ENCODE results near the gene KRT81. TPM values are rescaled to one million over a fixed set of nuclear protein-coding genes. Genes with fewer than 3 reads are reported as not detected.
"Not testable (repeated sequence)": the region's sequence is repeated elsewhere in the genome, so short reads cannot be mapped to it uniquely, and the experiment has no call there.

Gene KRT81
- total RNA-seq, 1 donor: 2.7 TPM

DNA sequence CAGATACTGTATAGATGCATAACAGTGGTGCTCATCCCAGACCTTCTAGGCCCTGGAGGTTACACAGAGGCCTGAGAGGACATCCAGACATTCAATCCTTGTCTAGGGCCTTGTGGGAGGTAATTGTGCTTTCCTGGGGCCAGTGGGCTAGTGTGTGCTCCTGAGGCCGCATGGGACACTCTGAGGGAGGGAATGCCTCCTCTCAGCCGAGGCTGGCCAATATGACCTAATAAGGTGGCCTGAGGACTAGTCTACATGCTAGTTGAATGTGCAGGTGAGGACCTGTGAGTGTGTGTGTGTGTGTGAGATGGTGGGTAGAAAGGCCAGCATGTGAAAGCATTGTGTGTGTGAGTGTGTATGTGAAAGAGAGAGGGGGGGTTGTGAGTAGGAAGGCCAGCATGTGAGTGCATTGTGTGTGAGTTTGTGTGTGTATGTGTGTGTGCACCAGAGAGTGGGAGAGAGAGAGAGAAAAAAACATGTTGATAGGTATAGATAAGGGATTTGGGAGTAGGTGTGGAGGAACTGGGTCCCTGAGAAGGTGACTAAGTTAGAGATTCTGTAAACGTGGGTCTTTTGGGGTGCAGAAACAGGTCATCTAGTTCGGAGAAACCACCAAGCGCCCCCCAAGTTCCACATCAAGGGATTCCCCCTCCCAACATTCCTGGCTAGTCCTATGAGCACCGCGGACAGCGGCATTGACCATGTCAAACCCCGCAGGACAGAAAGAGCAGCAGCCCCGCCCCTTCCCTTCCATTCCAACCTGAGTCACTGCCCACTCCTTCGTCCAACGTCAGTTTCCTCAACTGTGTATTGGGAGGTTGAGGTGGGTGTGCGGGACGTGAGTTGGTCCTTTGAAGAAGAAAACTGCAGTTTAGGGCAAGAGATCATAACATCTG, 9.7 kb upstream of the KRT81 start:
- DNase-seq (ENCODE audit: low read depth in 2 of 3, low spot score in 2 of 3): no peak

- DNase-seq (ENCODE audit: low read depth in 2 of 3, low spot score in 2 of 3): no peak
These were observed 7.4 kb upstream of the KRT81 start for GRCh38 chr12:52298677-52299190.

DNA sequence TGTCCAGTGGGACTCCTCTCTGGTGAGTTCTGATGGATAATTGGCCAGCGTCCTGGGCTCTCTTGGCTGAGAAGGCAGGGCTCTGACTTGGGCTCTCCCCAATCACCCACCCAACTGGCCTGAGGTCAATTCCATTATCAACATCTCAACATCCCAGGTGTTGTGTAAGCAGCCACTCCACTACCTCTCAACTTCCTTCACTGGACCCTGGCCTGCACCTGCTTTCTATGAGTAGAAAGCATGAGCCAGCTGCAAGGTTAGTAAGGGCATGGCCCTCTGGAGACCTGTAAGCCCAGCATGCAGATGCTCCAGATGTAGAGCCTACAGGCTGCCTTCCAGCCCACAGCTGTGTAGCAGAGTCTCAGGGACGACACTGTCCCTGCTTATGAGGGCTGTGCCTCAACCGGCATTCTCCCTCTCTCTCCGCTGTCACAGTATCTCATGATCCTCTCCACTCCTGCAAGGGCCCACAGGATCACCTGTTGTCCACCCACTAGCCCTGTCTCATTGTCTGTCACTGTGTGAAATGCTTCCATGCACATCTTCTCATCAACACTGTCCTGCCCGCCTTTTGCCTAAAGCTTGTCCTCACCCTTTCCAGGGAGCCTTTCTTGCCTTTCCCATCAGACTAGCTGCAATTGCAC, 5.4 kb upstream of the KRT81 start:
- DNase-seq (ENCODE audit: low read depth in 2 of 3, low spot score in 2 of 3): no peak

- DNase-seq (ENCODE audit: low read depth in 2 of 3, low spot score in 2 of 3): no peak
These were observed 4.3 kb upstream of the KRT81 start for GRCh38 chr12:52295663-52296062.

- DNase-seq (ENCODE audit: low read depth in 2 of 3, low spot score in 2 of 3): no peak
These were observed 3.5 kb upstream of the KRT81 start for GRCh38 chr12:52294803-52295202.

- DNase-seq (ENCODE audit: low read depth in 2 of 3, low spot score in 2 of 3): no peak
These were observed 2.6 kb upstream of the KRT81 start for GRCh38 chr12:52293926-52294325.

DNA sequence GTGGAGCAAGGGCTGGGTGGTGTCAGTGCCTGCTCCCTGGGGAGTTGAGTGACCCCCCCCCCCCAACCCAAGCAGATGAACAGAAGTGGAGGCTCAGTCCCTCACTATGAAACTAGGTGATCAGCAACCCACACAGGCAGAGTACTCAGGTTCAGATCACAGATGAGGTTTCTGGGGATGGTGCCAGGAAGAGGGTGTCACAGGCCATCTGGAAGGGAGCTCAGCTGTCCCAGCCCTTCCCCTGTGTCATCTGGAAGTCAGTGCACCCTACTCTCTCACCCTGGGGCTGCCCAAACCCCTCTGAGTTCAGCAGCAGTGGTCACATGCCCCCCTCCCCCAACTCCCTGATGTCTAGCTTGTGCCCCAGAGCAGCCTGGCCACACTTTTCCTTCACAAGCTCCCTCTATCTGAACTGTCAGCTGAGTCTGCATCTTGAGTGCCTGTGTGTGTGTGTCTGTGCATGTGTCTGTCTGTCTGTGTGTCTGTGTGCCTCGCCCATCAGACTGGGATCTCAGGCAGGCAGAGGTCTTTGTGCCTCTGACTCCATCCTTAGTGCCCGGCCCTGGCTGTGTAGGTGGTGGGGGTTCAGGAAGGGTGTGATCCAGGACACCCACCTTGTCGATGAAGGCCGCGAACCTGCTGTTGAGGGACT, 725 bp downstream of the KRT81 start:
- DNase-seq (ENCODE audit: low read depth in 2 of 3, low spot score in 2 of 3): not testable (repeated sequence)

GRCh38 chr12:52287816-52288805, 3.2 kb downstream of the KRT81 start:
- DNase-seq (ENCODE audit: low read depth in 2 of 3, low spot score in 2 of 3): peak in 1 of 3 donors; percentile 25

DNA sequence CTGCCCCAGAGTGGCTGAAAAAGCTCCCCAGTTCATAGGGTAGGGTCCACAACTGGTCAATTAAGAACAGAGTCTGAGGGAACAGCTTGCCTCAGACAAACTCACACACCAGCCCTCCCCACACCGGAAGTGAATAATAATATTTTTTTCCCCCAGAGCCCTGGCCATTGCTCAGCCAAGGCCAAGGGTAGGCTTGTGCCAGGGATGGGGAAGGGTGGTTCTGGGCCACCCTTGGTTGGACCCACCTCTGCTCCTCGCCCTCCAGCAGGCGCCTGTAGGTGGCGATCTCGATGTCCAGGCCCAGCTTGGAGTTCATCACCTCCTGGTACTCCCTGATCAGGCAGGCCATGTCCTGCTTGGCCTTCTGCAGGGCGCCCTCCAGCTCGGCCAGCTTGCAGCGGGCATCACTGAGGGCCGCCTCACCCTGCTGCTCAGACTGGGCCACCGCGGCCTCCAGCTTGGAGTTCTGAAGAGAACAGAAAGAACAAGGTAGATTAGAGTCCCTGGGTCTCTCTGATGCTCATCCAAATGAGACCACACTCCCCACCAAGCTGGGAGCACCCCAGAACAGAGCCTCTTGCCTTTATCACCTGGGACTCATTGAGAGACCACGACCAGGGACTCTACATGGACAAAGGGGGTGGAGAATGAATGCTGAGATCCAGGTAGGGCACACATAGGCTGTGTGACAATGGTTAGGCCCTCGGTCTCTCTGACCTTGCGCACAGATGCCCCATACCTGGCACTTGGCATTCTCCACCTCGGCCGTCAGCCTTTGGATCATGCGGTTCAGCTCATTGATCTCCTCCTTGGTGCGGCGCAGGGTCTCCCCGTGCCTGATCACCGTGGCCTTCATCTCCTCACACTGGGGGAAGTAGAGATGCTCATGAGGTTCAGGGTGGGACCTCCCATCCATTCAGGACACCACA, 4.2 kb downstream of the KRT81 start:
- DNase-seq (ENCODE audit: low read depth in 2 of 3, low spot score in 2 of 3): not testable (repeated sequence)

- no peak for DNase-seq (ENCODE audit: low read depth in 2 of 3, low spot score in 2 of 3)
These were observed 5.3 kb downstream of the KRT81 start for GRCh38 chr12:52285851-52286530.

DNA sequence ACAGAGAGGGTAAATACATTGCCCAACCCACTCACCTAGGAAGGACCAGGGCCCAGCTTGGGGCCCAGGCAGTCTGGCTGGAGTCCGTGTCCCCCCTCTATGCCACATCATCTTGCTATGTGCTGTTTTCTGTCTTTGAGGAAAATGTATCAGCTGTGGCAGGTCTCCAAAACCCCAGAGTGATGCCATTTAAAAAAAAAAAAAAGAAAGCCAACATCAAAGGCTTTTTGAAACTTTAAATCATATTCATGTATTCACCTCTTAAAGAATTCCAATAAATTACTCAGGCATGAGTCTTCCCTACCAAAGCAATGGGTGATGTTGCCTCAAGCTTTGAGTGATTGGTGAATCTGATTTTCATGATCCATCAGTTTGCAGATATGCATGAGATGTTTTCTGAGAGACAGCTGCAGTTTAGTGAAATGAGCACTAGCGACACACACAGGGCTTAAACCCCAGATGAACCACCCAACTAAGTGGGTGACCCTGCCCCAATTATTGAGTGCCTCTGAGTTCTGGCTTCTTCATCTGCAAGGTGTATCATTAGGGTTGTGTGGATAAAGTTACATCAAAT, 6.1 kb downstream of the KRT81 start:
- DNase-seq (ENCODE audit: low read depth in 2 of 3, low spot score in 2 of 3): no peak

DNA sequence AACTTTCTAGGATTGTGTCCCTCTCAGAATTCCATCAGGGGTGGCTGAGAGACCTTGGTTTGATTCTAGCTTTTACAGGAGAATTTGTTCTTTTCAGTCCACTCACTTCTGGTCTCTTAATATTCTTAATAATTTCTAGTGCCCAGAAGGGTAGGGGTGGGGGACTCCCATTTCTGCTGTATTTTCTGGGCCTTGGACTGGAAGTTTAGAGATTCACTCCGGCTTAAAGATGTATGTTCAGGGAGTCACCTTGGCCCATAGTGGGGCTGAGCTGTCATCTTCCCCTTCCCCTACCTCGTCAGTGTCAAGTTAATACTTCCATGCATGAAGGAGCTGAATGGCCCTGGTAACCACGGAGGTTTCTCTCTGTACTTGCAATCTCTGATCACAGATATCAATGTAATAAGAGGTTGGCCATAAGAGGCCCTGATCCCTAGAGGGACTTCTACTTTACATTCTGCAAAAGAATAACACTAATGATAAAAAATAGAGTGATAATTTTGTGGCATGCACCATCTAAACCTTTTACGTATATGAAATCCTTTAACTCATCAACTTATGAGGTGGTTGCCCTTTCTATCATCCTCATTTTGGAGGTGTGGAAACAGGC, 6.7 kb downstream of the KRT81 start:
- DNase-seq (ENCODE audit: low read depth in 2 of 3, low spot score in 2 of 3): no peak

GRCh38 chr12:52280796-52281560, 10.4 kb downstream of the KRT81 start:
- no peak for DNase-seq (ENCODE audit: low read depth in 2 of 3, low spot score in 2 of 3)

- no peak for DNase-seq (ENCODE audit: low read depth in 2 of 3, low spot score in 2 of 3)
These were observed 11.0 kb downstream of the KRT81 start for GRCh38 chr12:52280319-52280795.

DNA sequence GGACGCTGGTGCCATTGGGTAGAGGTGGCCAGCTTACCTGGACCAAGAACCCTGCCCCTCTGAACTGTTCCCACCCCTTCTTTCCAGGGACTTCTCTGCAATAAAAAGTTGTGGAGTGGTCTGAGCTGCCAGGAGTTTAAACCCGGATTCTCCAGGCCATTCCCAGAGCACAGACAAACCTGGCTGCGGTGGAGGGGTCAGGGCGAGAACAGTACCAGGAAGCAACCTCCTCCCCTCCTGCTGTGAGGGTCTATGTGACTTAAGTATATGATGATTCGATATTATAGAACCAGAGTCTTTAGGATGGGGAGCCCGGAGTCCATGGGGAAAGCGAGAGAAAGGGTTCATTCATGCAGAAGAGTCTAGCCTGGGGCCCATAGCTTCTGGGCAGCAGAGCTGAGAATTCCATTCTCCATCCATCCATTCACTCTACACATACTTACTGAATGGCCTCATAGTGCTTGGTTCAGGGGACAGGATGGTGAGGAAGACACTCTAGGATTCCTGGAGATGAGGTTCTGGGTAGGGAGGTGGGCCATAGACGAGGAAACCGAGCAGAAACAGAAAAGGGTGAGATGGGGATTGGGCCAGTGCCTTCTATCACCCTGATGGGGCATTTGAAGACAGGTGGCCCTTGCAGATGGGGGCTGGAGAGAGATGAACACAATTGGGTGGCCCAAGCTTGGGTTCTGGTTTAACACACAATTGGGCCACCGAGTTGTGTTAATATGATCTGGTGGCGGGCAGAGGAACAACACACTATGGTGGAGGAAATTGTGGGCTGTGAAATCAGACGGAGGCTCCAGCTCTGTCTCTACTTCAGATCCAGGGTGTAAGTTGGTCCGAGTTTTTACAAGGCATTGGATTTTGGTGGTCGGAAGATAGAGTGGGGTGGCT, 11.7 kb downstream of the KRT81 start:
- no peak for DNase-seq (ENCODE audit: low read depth in 2 of 3, low spot score in 2 of 3)
